SK-N-SH treated with all-trans-retinoic acid at 6 μM for 48 hours (cell line): ENCODE data around the gene RAET1G.

Source experiments
- ARNTL ChIP-seq: fragments of 450-650 bp; formaldehyde crosslinking; IDR thresholded peaks from 2 replicates; pipeline ENCODE4 v1.5.0; 2020; ENCODE audit warnings: low read depth, mild to moderate bottlenecking, moderate library complexity, borderline replicate concordance
- CSDC2 ChIP-seq: fragments of 250-450 bp; sonication (Bioruptor Pico); IDR thresholded peaks from 2 replicates; pipeline ENCODE4 v1.5.0; 2020; ENCODE audit warnings: mild to moderate bottlenecking, moderate library complexity
- CSRNP3 ChIP-seq: fragments of 250-450 bp; sonication (Bioruptor Pico); IDR thresholded peaks from 2 replicates; pipeline ENCODE4 v1.5.1; 2021; ENCODE audit warnings: mild to moderate bottlenecking, moderate library complexity
- GLIS3 ChIP-seq: fragments of 250-450 bp; sonication (Bioruptor Pico); IDR thresholded peaks from 2 replicates; pipeline ENCODE4 v1.5.0; 2020; ENCODE audit warnings: mild to moderate bottlenecking, moderate library complexity
- PPARA ChIP-seq: fragments of 250-450 bp; sonication (Bioruptor Pico); IDR thresholded peaks from 2 replicates; pipeline ENCODE4 v1.5.0; 2020; ENCODE audit warnings: mild to moderate bottlenecking, borderline replicate concordance
- RARB ChIP-seq: fragments of 250-450 bp; sonication (Bioruptor Pico); IDR thresholded peaks from 2 replicates; pipeline ENCODE4 v1.8.0; 2021; ENCODE audit warnings: mild to moderate bottlenecking, moderate library complexity
- SNAI2 ChIP-seq: fragments of 250-450 bp; sonication (Bioruptor Pico); IDR thresholded peaks from 2 replicates; pipeline ENCODE4 v1.5.0; 2020; ENCODE audit warnings: mild to moderate bottlenecking, moderate library complexity
- ZFP3 ChIP-seq: fragments of 250-450 bp; sonication (Bioruptor Pico); IDR thresholded peaks from 2 replicates; pipeline ENCODE4 v1.5.0; 2020; ENCODE audit warnings: mild to moderate bottlenecking, moderate library complexity
- ZNF8 ChIP-seq: fragments of 450-650 bp; formaldehyde crosslinking; IDR thresholded peaks from 2 replicates; pipeline ENCODE4 v1.5.0; 2020; ENCODE audit warnings: mild to moderate bottlenecking, moderate library complexity
- TF ChIP-seq, protein P1 (sequence below): fragments of 250-450 bp; sonication (Bioruptor Pico); IDR thresholded peaks from 2 replicates; pipeline ENCODE4 v1.8.0; 2020; ENCODE audit warnings: mild to moderate bottlenecking, moderate library complexity, borderline replicate concordance

DNA sequence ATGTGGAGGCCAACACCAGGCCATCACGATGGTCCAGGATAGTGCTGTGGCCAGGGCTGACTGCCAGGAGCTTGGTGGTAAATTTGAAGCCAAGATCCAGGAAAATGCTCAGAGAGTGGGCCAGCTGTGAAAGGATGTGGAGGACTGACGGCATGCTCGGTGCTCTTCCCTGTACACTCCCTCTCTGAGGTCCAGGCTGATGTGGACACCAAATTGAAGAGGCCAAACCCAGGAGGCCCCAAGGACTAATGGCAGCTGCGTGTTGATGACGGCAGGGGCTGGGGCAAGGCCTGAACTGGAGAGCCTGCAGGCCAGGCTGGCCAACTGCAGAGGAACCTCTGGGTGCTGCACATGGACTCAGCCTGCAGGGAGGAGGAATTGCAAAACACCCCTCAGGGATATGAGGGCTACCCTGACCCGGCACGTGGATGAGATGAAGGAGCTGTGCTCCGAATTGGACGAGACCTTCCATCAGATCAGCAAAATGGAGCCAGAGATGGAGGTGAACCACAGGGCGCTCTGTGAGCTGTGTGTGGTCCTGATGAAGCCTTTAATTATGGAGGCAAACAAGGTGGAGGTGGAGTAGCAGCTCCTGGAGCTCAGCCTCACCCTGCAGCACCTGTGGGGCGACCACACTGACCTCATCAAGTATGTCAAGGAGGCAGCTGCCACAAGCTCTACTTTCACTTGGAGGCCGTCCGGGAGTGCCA lies 18.1 kb downstream of the RAET1G start:
- TF ChIP-seq, protein P1, sequence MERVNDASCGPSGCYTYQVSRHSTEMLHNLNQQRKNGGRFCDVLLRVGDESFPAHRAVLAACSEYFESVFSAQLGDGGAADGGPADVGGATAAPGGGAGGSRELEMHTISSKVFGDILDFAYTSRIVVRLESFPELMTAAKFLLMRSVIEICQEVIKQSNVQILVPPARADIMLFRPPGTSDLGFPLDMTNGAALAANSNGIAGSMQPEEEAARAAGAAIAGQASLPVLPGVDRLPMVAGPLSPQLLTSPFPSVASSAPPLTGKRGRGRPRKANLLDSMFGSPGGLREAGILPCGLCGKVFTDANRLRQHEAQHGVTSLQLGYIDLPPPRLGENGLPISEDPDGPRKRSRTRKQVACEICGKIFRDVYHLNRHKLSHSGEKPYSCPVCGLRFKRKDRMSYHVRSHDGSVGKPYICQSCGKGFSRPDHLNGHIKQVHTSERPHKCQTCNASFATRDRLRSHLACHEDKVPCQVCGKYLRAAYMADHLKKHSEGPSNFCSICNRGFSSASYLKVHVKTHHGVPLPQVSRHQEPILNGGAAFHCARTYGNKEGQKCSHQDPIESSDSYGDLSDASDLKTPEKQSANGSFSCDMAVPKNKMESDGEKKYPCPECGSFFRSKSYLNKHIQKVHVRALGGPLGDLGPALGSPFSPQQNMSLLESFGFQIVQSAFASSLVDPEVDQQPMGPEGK (CRISPR knock-in tag) = no peak
- TF ChIP-seq SNAI2 (CRISPR knock-in tag) (no peak), ZFP3 (no peak), PPARA (CRISPR knock-in tag) (no peak), CSDC2 (CRISPR knock-in tag) (no peak), ARNTL (CRISPR knock-in tag) (no peak), CSRNP3 (CRISPR knock-in tag) (no peak), RARB (no peak), GLIS3 (no peak), ZNF8 (CRISPR knock-in tag) (no peak)
